ENCODE data around the gene TM7SF2. TPM values are rescaled to one million over a fixed set of nuclear protein-coding genes. Genes with fewer than 3 reads are reported as not detected.

Gene TM7SF2
- total and polyA plus RNA-seq, 2 of the 8 experiments (the other 6 are each of a cell fraction or from before 2014, with no cell fraction given), result 40.1 to 96.0 TPM

- no peak overlapping the region for H3K4ac ChIP-seq (replicated peaks; ENCODE audit: insufficient read length, low read depth, low read length)
- no peak overlapping the region for H2BK5ac ChIP-seq (ENCODE audit: low read depth, low read length)
- no peak overlapping the region for H4K5ac ChIP-seq (ENCODE audit: insufficient read length, low read depth, low read length)
- no peak for FAIRE-seq
- H3K23me2 ChIP-seq (ENCODE audit: low read depth, low read length), result no peaks in the 10 kb centered on the region
- peak overlapping the region; percentile 53 for H4K91ac ChIP-seq (replicated peaks; ENCODE audit: insufficient read length, low read length)
- H3K18ac ChIP-seq (ENCODE audit: extremely low read depth, low read length), result no peak overlapping the region
- no peak overlapping the region for H4K8ac ChIP-seq (ENCODE audit: extremely low read depth, insufficient read depth, low read length)
- ChIA-PET CTCF (ENCODE audit: partially characterized antibody) (interaction anchor here (1.1 to 2.2 kb wide), 8 partner anchors 13 to 198 kb away, joined by 3 to 10 read pairs (median 4); partner anchors contain the start of gene ARL2), POLR2A (ENCODE audit: partially characterized antibody) (interaction anchor here (0.9 to 21.6 kb wide), 11 partner anchors 13 to 59 kb away, joined by 3 to 230 read pairs (median 4); partner anchors contain the start of genes FAU, MRPL49, SAC3D1 and TM7SF2)
- no peak overlapping the region for H2AFZ ChIP-seq (ENCODE audit: low read length)
- DNase-seq (ENCODE audit: low read depth in 1 of 2, low spot score in 2 of 2), result no peak
- H3K79me2 ChIP-seq (ENCODE audit: control insufficient read depth in 1 of 2, insufficient read depth in 2 of 2, low read length in 2 of 2), result no peaks in the 10 kb centered on the region
- H2BK20ac ChIP-seq (ENCODE audit: low read length), result no peak overlapping the region
- no peak overlapping the region for H2AK5ac ChIP-seq (ENCODE audit: low read depth, low read length)
- H3K79me1 ChIP-seq (ENCODE audit: low read depth, low read length), result no peaks in the 10 kb centered on the region
- no peaks in the 10 kb centered on the region for H3K9me3 ChIP-seq (ENCODE audit: insufficient read depth in 2 of 2, low read depth in 1 of 2, low read length in 1 of 2)
- H3K14ac ChIP-seq (ENCODE audit: insufficient read length), result no peak overlapping the region
- no peaks in the 10 kb centered on the region for H3K36me3 ChIP-seq (ENCODE audit: control insufficient read depth in 2 of 4, insufficient read depth in 4 of 4, low read length in 3 of 4)
- H4K20me1 ChIP-seq (replicated peaks in 1 of 2; ENCODE audit: control insufficient read depth in 1 of 2, insufficient read depth in 2 of 2, low read length in 2 of 2), result no peaks in the 10 kb centered on the region
- H2BK15ac ChIP-seq (ENCODE audit: low read length), result no peak overlapping the region
- WGBS, 2 experiments (ENCODE audit: extremely low coverage in 1 of 2, insufficient coverage in 1 of 2, insufficient read length in 1 of 2, insufficient replicate concordance in 2 of 2, low coverage in 1 of 2, low lambda C conversion rate in 2 of 2, missing lambda C conversion rate in 1 of 2), result 86% methylated on average over 3 of the region's 3 CpGs; no CpG with 5 or more reads in 1 of the 2 experiments
- H3K27me3 ChIP-seq (replicated peaks in 1 of 4; ENCODE audit: control insufficient read depth in 3 of 4, extremely low read depth in 1 of 4, insufficient read depth in 3 of 4, low read length in 3 of 4), result no peaks in the 10 kb centered on the region; a peak in 1 of 7 replicates
- no peak overlapping the region for H3K4me3 ChIP-seq (ENCODE audit: extremely low read depth in 1 of 4, insufficient read depth in 2 of 4, low read depth in 3 of 4, low read length in 4 of 4)
- no peak overlapping the region for H2BK120ac ChIP-seq (replicated peaks; ENCODE audit: low read depth, low read length)
- H3K4me2 ChIP-seq (ENCODE audit: insufficient read depth in 1 of 2, low read depth in 2 of 2, low read length in 2 of 2), result no peak overlapping the region
- no peak overlapping the region for H3K27ac ChIP-seq (ENCODE audit: low read depth, low read length)
- H3K9ac ChIP-seq (replicated peaks in 1 of 4; ENCODE audit: extremely low read depth in 1 of 4, low read depth in 3 of 4, low read length in 3 of 4), result no peak overlapping the region
- H3K23ac ChIP-seq (ENCODE audit: insufficient read length), result no peak overlapping the region
- no peak overlapping the region for H3K56ac ChIP-seq (replicated peaks; ENCODE audit: insufficient read length, low read depth, low read length)
- H3K4me1 ChIP-seq (replicated peaks in 1 of 4; ENCODE audit: control insufficient read depth in 3 of 4, insufficient read depth in 4 of 4, low read length in 3 of 4), result peaks cover 5 to 23% (median 17%) of the 10 kb centered on the region in 4 experiments
- H2BK12ac ChIP-seq (ENCODE audit: low read depth, low read length), result no peak overlapping the region
- TF ChIP-seq CEBPB (IDR thresholded peaks at IDR 0.05; ENCODE audit: low read depth, low read length), result no peak
- no peak for TF ChIP-seq BRCA1 (IDR thresholded peaks at IDR 0.05; ENCODE audit: low read depth, low read length)
- TF ChIP-seq, protein P1, sequence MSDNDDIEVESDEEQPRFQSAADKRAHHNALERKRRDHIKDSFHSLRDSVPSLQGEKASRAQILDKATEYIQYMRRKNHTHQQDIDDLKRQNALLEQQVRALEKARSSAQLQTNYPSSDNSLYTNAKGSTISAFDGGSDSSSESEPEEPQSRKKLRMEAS (IDR thresholded peaks at IDR 0.05), result no peak
- TF ChIP-seq RXRA (IDR thresholded peaks at IDR 0.05; ENCODE audit: insufficient read depth, low read depth, low read length), result no peak
- TF ChIP-seq YY1 (IDR thresholded peaks at IDR 0.05; ENCODE audit: low read depth, low read length), result no peak
- no peak for TF ChIP-seq SP1 (IDR thresholded peaks at IDR 0.05; ENCODE audit: low read depth, low read length)
- no peak for TF ChIP-seq RAD21 (IDR thresholded peaks at IDR 0.05 in 1 of 2, conservative IDR thresholded peaks at IDR 0.05 in 1 of 2; ENCODE audit: low read depth in 2 of 2, low read length in 2 of 2)
- TF ChIP-seq CREB1 (IDR thresholded peaks at IDR 0.05), result no peak
- TF ChIP-seq POU5F1 (IDR thresholded peaks at IDR 0.05; ENCODE audit: low read depth, low read length), result no peak
- TF ChIP-seq GTF2F1 (IDR thresholded peaks at IDR 0.05; ENCODE audit: borderline replicate concordance, low read depth, low read length), result no peak
- no peak for TF ChIP-seq KDM1A (IDR thresholded peaks at IDR 0.05; ENCODE audit: borderline replicate concordance, low read length)
- TF ChIP-seq E2F6 (IDR thresholded peaks at IDR 0.05), result no peak
- TF ChIP-seq ASH2L (IDR thresholded peaks at IDR 0.05; ENCODE audit: low read length), result no peak
- no peak for TF ChIP-seq RNF2 (IDR thresholded peaks at IDR 0.05; ENCODE audit: borderline replicate concordance, low read depth, low read length, missing control alignments, poor library complexity, severe bottlenecking)
Observed at GRCh38 chr11:65063532-65063931, 48.1 kb upstream of the TM7SF2 start.
